Gastrocnemius medialis (tissue), 4 donors: ENCODE data around the gene SRGAP3.

ENCODE experiments used
- POLR2A ChIP-seq, 2 donors: fragments of 450-650 bp; IDR thresholded peaks; one replicate each; pipeline ENCODE4 v1.6.1; 2017; ENCODE audit warnings: antibody characterized with exemption in 2 of 2, mild to moderate bottlenecking in 2 of 2, moderate library complexity in 2 of 2
- TF ChIP-seq, protein P1 (sequence below), 5 experiments: fragments of 450-650 bp in 3 of 5; fragments of 200-600 bp in 2 of 5; sonication (generic) in 2 of 5; IDR thresholded peaks in 4 of 5; conservative IDR thresholded peaks in 1 of 5; 1 replicate in 4 of 5; 2 replicates in 1 of 5; pipeline ENCODE4 v1.5.1; 2016 to 2019; ENCODE audit warnings: antibody characterized with exemption in 5 of 5, mild to moderate bottlenecking in 3 of 5, moderate library complexity in 3 of 5

DNA sequence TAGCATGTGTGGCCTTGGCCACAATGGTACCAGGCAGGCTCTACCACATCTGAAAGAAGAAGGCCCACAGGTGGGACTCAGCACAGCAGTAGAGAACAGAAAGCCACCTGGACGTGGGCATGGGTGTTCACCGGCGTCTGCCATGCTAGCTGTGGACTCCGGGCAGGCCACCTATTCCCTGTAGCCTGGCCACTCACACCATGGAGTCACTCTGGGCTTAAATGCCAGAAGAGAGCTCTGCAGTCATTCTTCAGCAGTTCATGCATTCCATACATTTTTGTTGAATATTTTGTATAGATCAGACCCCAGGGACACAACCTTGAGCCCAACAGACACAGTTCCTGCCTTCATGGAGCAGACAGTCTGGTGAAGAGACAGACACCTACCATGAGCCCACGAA is 138.6 kb downstream of the SRGAP3 start:
- no peak for TF ChIP-seq POLR2A (IDR thresholded peaks at IDR 0.05)
- TF ChIP-seq, protein P1, sequence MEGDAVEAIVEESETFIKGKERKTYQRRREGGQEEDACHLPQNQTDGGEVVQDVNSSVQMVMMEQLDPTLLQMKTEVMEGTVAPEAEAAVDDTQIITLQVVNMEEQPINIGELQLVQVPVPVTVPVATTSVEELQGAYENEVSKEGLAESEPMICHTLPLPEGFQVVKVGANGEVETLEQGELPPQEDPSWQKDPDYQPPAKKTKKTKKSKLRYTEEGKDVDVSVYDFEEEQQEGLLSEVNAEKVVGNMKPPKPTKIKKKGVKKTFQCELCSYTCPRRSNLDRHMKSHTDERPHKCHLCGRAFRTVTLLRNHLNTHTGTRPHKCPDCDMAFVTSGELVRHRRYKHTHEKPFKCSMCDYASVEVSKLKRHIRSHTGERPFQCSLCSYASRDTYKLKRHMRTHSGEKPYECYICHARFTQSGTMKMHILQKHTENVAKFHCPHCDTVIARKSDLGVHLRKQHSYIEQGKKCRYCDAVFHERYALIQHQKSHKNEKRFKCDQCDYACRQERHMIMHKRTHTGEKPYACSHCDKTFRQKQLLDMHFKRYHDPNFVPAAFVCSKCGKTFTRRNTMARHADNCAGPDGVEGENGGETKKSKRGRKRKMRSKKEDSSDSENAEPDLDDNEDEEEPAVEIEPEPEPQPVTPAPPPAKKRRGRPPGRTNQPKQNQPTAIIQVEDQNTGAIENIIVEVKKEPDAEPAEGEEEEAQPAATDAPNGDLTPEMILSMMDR (IDR thresholded peaks at IDR 0.05 in 4 of 5, conservative IDR thresholded peaks at IDR 0.05 in 1 of 5): no peak
